ENCODE results near the gene RNU7-1. TPM values are rescaled to one million over a fixed set of nuclear protein-coding genes. Genes with fewer than 3 reads are reported as not detected.

RNU7-1 gene
- polyA plus RNA-seq, 3 donors: not detected

DNA sequence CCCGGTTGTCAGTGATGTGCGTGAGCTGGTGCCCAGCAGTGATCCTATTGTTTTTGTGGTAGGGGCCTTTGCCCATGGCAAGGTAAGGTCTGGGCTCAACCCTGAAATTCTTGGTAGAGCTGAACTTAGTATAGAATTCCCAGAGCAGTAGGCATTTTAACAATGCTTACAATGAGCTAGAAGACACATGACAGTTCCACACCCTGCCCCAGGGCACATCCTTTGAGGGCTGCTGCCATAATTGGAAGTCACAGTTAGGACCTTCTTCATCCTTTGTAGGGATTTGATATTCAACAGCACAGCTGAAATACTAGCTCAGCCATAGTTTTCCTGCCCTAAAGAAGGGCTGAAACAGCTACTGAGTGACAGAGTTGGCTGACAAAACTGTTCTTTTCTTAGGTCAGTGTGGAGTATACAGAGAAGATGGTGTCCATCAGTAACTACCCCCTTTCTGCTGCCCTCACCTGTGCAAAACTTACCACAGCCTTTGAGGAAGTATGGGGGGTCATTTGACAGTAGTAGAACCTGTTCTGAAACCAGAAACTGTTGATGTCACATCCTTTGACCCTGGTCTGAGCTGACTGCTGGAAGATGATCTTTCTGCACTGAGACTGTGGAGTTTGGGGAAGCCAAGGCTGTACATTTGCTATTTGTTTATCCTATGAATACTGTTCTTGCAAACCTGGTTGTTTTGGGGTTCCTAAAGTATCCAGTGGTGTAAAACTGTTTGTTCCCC, 31.8 kb downstream of the RNU7-1 start:
- WGBS (ENCODE audit: insufficient coverage): 100% methylated on average over 1 of the region's 2 CpGs
- H3K36me3 Mint-ChIP-seq: peaks cover 63 to 70% of the 10 kb centered on the region in 2 donors
- no peaks in the 10 kb centered on the region for H3K27me3 ChIP-seq (ENCODE audit: control insufficient read depth in 2 of 2, insufficient read depth in 2 of 2, low read length in 2 of 2)
- no peaks in the 10 kb centered on the region for H3K9me3 Mint-ChIP-seq
- peaks cover 7 to 12% of the 10 kb centered on the region in 2 donors for H3K4me1 ChIP-seq (ENCODE audit: control insufficient read depth in 1 of 2, insufficient read depth in 2 of 2, low read length in 2 of 2)
- no peak overlapping the region for H2AFZ ChIP-seq (ENCODE audit: insufficient read depth, low read depth, low read length, poor library complexity, severe bottlenecking)
- TF ChIP-seq, protein P1, sequence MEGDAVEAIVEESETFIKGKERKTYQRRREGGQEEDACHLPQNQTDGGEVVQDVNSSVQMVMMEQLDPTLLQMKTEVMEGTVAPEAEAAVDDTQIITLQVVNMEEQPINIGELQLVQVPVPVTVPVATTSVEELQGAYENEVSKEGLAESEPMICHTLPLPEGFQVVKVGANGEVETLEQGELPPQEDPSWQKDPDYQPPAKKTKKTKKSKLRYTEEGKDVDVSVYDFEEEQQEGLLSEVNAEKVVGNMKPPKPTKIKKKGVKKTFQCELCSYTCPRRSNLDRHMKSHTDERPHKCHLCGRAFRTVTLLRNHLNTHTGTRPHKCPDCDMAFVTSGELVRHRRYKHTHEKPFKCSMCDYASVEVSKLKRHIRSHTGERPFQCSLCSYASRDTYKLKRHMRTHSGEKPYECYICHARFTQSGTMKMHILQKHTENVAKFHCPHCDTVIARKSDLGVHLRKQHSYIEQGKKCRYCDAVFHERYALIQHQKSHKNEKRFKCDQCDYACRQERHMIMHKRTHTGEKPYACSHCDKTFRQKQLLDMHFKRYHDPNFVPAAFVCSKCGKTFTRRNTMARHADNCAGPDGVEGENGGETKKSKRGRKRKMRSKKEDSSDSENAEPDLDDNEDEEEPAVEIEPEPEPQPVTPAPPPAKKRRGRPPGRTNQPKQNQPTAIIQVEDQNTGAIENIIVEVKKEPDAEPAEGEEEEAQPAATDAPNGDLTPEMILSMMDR (IDR thresholded peaks at IDR 0.05): no peak
- H3K4me3 ChIP-seq (replicated peaks in 1 of 3; ENCODE audit: low read depth in 2 of 3, low read length in 3 of 3): no peak overlapping the region
- H3K79me2 ChIP-seq (ENCODE audit: insufficient read depth, low read length): peaks cover 25% of the 10 kb centered on the region
- peaks cover 67% of the 10 kb centered on the region in 2 donors for H3K36me3 ChIP-seq (replicated peaks in 1 of 2; ENCODE audit: control insufficient read depth in 1 of 2, insufficient read depth in 2 of 2, low read length in 2 of 2)
- peak overlapping the region in 2 of 7 donors; percentile 40 to 50 for H3K27ac Mint-ChIP-seq
- H3K9me3 ChIP-seq (replicated peaks in 1 of 2; ENCODE audit: control insufficient read depth in 1 of 2, insufficient read depth in 1 of 2, low read length in 2 of 2): no peaks in the 10 kb centered on the region
- H3K9ac ChIP-seq (ENCODE audit: insufficient read depth, low read length, poor library complexity, severe bottlenecking): no peak overlapping the region
- H4K20me1 ChIP-seq (ENCODE audit: insufficient read depth, low read length): no peaks in the 10 kb centered on the region
- peaks cover 0 to 3% (median 0%) of the 10 kb centered on the region in 3 donors for H3K27me3 Mint-ChIP-seq (ENCODE audit: low read depth in 3 of 3)
- H3K4me1 Mint-ChIP-seq: peaks cover 13% of the 10 kb centered on the region
- H3K4me2 ChIP-seq (replicated peaks; ENCODE audit: extremely low read depth, low read length, poor library complexity, severe bottlenecking): no peak overlapping the region
- DNase-seq: no peak
- no peak overlapping the region for H3K4me3 Mint-ChIP-seq
- intact Hi-C loops (cut with micrococcal nuclease): no loop called here
- H3K27ac ChIP-seq (ENCODE audit: low read depth in 1 of 2, low read length in 2 of 2): no peak overlapping the region

DNA sequence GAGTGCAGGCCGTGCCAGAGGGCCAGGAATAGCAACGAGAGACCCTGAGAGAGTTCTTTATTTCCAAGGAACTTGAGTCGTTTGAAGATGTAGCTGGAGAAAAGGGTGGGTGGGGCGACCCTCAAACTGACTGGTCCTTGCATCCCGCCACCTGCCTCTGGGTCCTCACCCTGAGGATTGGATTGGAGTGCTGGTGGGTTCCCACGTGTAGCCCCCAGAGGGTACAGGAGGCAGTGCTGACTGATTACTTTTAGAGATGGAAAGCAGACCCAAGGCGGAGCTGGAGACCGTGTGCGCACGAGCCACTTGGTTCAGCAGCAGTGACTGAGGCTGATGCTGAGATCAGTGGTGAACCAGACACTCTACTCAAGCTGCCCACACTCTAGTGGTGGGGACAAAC, 34.0 kb downstream of the RNU7-1 start:
- peaks cover 5% of the 10 kb centered on the region for H3K79me2 ChIP-seq (ENCODE audit: insufficient read depth, low read length)
- H3K27me3 ChIP-seq (ENCODE audit: control insufficient read depth in 2 of 2, insufficient read depth in 2 of 2, low read length in 2 of 2): no peaks in the 10 kb centered on the region
- no peak overlapping the region for H3K27ac ChIP-seq (ENCODE audit: low read depth in 1 of 2, low read length in 2 of 2)
- H3K4me3 Mint-ChIP-seq: no peak overlapping the region
- no peaks in the 10 kb centered on the region for H3K27me3 Mint-ChIP-seq (ENCODE audit: low read depth in 3 of 3)
- no peak overlapping the region for H3K4me3 ChIP-seq (replicated peaks in 1 of 3; ENCODE audit: low read depth in 2 of 3, low read length in 3 of 3)
- H3K36me3 ChIP-seq (replicated peaks in 1 of 2; ENCODE audit: control insufficient read depth in 1 of 2, insufficient read depth in 2 of 2, low read length in 2 of 2): peaks cover 87 to 89% of the 10 kb centered on the region in 2 donors
- no peaks in the 10 kb centered on the region for H3K9me3 ChIP-seq (replicated peaks in 1 of 2; ENCODE audit: control insufficient read depth in 1 of 2, insufficient read depth in 1 of 2, low read length in 2 of 2)
- H3K9me3 Mint-ChIP-seq: no peaks in the 10 kb centered on the region
- TF ChIP-seq, protein P1 (IDR thresholded peaks at IDR 0.05): no peak
- H3K4me2 ChIP-seq (replicated peaks; ENCODE audit: extremely low read depth, low read length, poor library complexity, severe bottlenecking): no peak overlapping the region
- H3K4me1 ChIP-seq (ENCODE audit: control insufficient read depth in 1 of 2, insufficient read depth in 2 of 2, low read length in 2 of 2): no peaks in the 10 kb centered on the region
- no peak overlapping the region for H3K9ac ChIP-seq (ENCODE audit: insufficient read depth, low read length, poor library complexity, severe bottlenecking)
- peaks cover 2% of the 10 kb centered on the region for H3K4me1 Mint-ChIP-seq
- no peaks in the 10 kb centered on the region for H4K20me1 ChIP-seq (ENCODE audit: insufficient read depth, low read length)
- intact Hi-C loops (cut with micrococcal nuclease): no loop called here
- 91% methylated on average over 7 of the region's 10 CpGs for WGBS (ENCODE audit: insufficient coverage)
- peaks cover 83 to 92% of the 10 kb centered on the region in 2 donors for H3K36me3 Mint-ChIP-seq
- DNase-seq: no peak
- H3K27ac Mint-ChIP-seq: peak overlapping the region in 3 of 7 donors; percentile 42 to 55 (median 51)
- H2AFZ ChIP-seq (ENCODE audit: insufficient read depth, low read depth, low read length, poor library complexity, severe bottlenecking): no peak overlapping the region
